NCI-H187 treated with DMSO at 0.1 percent for 48 hours (cell line): ENCODE results near the gene USF3.

Source experiments
- DNase-seq: peaks from one replicate; lab custom pipeline; 2025; lab: John Stamatoyannopoulos, UW

Gene USF3, protein sequence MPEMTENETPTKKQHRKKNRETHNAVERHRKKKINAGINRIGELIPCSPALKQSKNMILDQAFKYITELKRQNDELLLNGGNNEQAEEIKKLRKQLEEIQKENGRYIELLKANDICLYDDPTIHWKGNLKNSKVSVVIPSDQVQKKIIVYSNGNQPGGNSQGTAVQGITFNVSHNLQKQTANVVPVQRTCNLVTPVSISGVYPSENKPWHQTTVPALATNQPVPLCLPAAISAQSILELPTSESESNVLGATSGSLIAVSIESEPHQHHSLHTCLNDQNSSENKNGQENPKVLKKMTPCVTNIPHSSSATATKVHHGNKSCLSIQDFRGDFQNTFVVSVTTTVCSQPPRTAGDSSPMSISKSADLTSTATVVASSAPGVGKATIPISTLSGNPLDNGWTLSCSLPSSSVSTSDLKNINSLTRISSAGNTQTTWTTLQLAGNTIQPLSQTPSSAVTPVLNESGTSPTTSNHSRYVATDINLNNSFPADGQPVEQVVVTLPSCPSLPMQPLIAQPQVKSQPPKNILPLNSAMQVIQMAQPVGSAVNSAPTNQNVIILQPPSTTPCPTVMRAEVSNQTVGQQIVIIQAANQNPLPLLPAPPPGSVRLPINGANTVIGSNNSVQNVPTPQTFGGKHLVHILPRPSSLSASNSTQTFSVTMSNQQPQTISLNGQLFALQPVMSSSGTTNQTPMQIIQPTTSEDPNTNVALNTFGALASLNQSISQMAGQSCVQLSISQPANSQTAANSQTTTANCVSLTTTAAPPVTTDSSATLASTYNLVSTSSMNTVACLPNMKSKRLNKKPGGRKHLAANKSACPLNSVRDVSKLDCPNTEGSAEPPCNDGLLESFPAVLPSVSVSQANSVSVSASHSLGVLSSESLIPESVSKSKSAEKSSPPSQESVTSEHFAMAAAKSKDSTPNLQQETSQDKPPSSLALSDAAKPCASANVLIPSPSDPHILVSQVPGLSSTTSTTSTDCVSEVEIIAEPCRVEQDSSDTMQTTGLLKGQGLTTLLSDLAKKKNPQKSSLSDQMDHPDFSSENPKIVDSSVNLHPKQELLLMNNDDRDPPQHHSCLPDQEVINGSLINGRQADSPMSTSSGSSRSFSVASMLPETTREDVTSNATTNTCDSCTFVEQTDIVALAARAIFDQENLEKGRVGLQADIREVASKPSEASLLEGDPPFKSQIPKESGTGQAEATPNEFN (N-terminal part only)

GRCh38 chr3:113695786-113696645, at the start of gene USF3:
Gene USF3, minus strand, starts transcription at chr3:113696642. Its CDS starts 21,764 bp downstream, at chr3:113674878.
- no peak for DNase-seq

DNA sequence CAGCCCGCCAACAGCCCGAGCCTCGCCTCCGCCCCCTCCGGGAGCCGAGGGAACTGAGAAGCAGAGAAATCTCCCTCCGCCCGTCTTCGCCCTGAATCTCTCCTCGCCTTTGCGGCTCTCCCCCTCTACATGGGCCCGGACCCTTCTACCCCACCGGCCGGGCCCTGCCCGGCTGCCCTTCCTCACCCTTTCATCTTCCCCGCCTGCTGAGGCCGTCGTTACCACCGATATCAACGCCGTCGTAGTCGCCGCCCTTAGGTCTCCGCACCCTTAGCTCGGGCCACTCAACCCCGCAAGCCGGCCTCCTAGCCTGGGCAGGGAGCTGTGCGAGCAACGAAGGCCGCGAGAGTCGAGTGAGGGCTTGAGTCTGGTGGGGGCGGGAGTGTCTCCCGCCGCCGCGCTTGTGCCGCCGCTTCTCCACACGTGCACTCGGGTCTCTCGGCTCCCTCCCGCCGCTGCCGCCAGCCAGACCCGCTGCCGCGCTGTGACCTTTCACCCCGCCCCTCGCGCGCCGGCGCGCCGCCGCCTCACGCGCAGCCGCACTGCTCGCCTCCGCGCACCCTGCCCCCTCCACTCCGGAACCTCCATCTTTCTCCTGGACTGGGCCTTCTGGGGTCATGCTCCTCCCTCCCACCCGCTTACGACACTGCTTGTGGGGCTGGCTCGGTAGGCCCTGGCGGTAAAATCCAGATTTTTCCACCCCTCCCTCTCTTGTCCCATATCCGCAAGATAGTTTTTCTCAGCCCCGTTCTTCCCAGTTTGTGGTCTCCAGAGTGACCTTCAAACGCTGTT, 49.5 kb upstream of the USF3 start, which contains the start of gene NAA50:
Gene NAA50 (minus strand): TSS at position 494 of the 792 bp plus-strand sequence. CDS start 300 bp downstream, at position 194.
- DNase-seq = peak; percentile 38

- DNase-seq = peak; percentile 60
Measured at GRCh38 chr3:113744941-113745755, 48.7 kb upstream of the USF3 start.

GRCh38 chr3:113743006-113743630, 46.7 kb upstream of the USF3 start:
- DNase-seq = no peak

DNA sequence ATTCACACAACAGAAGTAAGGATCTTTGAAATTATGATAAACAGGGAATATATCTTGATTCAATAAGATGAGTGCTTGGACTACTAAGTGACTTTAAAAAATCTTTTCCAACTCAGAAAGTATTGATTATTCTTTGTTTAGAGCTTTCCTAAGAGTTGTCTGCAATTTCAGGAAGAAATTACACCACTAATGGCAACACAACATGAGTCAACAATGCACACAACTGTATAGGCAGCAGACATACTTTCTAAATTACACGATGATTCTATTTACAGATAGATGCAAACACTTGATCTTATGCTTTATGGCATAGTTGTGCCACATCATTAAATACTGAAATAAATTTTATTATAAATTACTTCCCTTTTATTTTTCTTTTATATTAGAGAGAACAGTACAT, 45.2 kb upstream of the USF3 start:
- no peak for DNase-seq

DNA sequence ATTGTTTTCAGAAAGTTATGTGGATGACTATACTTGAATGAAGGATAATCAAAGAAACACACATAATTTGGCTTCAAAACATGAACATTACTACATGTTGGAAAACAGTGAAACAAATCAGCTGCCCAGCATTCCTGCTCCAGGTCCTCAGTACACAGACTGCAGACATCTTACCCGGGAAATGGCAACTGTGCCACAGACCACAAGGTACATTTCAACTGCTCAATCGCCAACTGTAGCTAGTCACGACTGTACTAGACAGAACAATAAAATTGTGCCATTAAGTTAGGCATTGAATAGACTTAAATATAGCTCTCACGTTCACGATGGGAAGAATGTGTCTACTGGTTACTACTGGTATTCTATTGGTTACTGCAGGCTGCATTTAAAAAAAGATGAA, 44.6 kb upstream of the USF3 start:
- no peak for DNase-seq

DNA sequence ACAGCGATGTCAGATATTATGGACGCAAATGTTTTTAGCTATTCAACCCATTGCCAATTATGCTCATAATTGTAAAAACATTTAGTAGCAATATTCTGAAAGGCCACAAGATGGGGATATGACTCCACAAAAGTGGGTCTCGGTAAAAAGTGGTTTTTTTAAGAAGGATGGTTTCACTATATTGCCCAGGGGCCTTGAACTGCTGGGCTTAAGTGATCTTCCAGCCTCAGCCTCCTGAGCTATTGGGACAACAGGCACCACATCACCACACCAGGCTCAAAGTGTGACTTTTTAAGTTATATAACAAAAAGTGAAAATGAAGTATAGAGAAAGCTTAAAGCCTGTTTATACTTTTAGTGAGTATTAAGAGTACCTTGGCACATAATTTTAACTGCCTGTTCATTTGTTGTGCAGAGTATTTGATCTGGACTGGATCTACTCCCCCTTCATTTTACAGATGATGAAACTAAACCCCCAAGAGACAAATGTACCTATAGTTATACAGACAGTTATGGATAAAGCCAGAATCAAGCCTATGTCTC, 40.2 kb upstream of the USF3 start:
- DNase-seq = no peak

GRCh38 chr3:113731694-113732093, 35.3 kb upstream of the USF3 start:
- DNase-seq = no peak

GRCh38 chr3:113730550-113730949, 34.1 kb upstream of the USF3 start:
- DNase-seq = no peak

DNA sequence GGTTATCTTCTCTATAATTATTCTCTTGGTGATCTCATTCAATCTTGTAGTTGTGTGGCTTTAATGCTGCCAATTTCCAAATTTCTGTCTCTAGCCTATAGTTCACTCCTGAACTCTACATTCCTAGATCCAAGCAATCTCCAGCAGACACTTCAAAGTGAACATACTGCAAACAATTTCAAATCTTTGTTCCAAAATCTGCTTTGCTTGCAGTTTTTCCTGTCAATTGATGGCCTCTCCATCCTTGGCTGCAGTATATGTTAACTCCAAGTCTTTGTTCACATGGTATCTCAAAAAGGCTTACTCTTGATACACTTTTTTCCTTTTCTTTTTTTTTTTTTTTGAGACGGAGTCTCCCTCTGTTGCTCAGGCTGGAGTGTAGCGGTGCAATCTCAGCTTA, 32.2 kb upstream of the USF3 start:
- no peak for DNase-seq

GRCh38 chr3:113721636-113722035, 25.2 kb upstream of the USF3 start:
- DNase-seq = no peak

- DNase-seq = no peak
Measured at GRCh38 chr3:113719758-113720157, 23.3 kb upstream of the USF3 start.

DNA sequence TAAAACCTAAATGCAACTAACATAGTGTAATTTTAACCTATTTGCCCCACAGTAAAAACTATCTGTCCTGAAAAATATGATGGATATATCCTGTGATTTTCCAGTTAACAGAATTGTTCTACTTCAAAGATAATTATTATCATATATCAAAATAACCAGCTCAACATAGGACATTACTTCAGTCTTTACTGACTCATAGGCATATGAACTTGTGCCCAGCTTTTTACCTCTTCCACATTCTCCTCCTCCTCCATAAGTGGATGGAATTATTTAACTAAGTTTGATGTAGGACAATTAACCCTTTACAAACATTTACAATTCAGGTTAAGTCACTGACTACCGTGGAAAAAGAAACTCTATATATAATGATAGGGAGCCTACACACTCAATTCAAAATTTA, 22.9 kb upstream of the USF3 start:
- DNase-seq = no peak

- DNase-seq = no peak
Measured at GRCh38 chr3:113717818-113718217, 21.4 kb upstream of the USF3 start.

GRCh38 chr3:113717308-113717707, 20.9 kb upstream of the USF3 start:
- DNase-seq = no peak

GRCh38 chr3:113714702-113715101, 18.3 kb upstream of the USF3 start:
- no peak for DNase-seq

GRCh38 chr3:113712129-113712528, 15.7 kb upstream of the USF3 start:
- no peak for DNase-seq

DNA sequence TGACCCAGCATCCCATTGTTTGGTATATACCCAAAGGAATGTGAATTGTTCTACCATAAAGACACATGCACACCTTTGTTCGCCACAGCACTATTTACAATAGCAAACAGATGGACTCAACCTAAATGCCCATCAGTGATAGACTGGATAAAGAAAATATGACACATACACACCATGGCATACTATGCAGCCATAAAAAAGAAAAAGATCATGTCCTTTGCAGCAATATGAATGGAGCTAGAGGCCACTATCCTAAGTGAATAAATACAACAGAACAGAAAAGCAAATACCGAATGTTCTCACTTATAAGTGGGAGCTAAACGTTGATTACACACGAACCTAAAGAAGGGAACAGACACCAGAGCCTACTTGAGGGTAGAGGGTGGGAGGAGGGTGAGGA, 11.4 kb upstream of the USF3 start:
- no peak for DNase-seq

DNA sequence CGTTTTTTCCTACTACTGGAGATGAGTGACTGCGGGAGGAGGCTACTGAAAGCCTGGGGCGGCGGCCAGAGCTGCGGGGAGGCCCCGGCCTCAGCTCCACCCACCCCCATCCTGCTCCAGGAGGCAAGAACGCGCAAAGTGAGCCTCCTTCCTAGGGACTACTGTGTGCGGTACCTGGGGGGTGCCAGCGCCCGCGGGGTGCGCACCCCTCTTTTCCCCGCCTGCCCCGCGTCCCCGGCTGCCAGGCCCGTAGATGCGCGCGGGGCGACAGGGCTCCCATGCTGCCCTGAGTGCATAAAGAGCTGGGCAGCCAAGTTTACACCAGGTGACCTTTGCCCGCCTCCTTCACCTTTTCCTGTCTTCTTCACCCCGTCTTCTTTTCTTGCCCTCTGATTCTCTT, 2.5 kb upstream of the USF3 start:
- DNase-seq = no peak
